HepG2 (cell line): ENCODE measurements around the gene OR1J1. TPM values are rescaled to one million over a fixed set of nuclear protein-coding genes. Genes with fewer than 3 reads are reported as not detected.
A peak's percentile ranks its signal among the peaks of the same experiment; 100 is the strongest.

Experiments used
- KLF16 ChIP-seq, 2 experiments: sonication (generic) in 1 of 2; formaldehyde crosslinking in 1 of 2; IDR thresholded peaks; 2 replicates each; pipeline versions ENCODE4 v1.6.1 to v1.8.0; 2016 to 2023; ENCODE audit warnings: missing genetic modification reagents in 2 of 2, missing compliant biosample characterization in 1 of 2
- MBD4 ChIP-seq: IDR thresholded peaks from 2 replicates; pipeline ENCODE4 v1.6.1; 2012; ENCODE audit warnings: low read length, inconsistent platforms, borderline replicate concordance
- PAF1 ChIP-seq: IDR thresholded peaks from 2 replicates; pipeline ENCODE4 v1.6.1; 2016; ENCODE audit warnings: missing genetic modification reagents, missing compliant biosample characterization
- TEAD3 ChIP-seq: optimal IDR thresholded peaks from 2 replicates; pipeline ENCODE3; 2016; ENCODE audit warnings: borderline replicate concordance
- TERF1 ChIP-seq: sonication (generic); formaldehyde crosslinking; IDR thresholded peaks from 2 replicates; pipeline ENCODE4 v1.8.0; 2022; ENCODE audit warnings: mild to moderate bottlenecking, missing genetic modification reagents, moderate library complexity
- WIZ ChIP-seq: sonication (generic); formaldehyde crosslinking; IDR thresholded peaks from 2 replicates; pipeline ENCODE4 v1.5.1; 2020; ENCODE audit warnings: mild to moderate bottlenecking, missing genetic modification reagents
- ZFP91 ChIP-seq: sonication (generic); formaldehyde crosslinking; IDR thresholded peaks from 2 replicates; pipeline ENCODE4 v1.9.0; 2022; ENCODE audit warnings: missing genetic modification reagents, mild to moderate bottlenecking, borderline replicate concordance
- ZNF337 ChIP-seq: sonication (generic); formaldehyde crosslinking; IDR thresholded peaks from 2 replicates; pipeline ENCODE4 v1.5.1; 2020; ENCODE audit warnings: missing genetic modification reagents, low read depth, mild to moderate bottlenecking, borderline replicate concordance
- ZNF367 ChIP-seq: sonication (generic); formaldehyde crosslinking; IDR thresholded peaks from 2 replicates; pipeline ENCODE4 v1.4.0; 2020; ENCODE audit warnings: missing genetic modification reagents, borderline replicate concordance
- ZNF496 ChIP-seq: sonication (generic); formaldehyde crosslinking; IDR thresholded peaks from 2 replicates; pipeline ENCODE4 v1.8.1; 2023; ENCODE audit warnings: mild to moderate bottlenecking, moderate library complexity, missing genetic modification reagents; ENCODE audit not compliant: insufficient replicate concordance
- polyA plus RNA-seq, 8 experiments: library from polyadenylated mRNA; depleted of rRNA in 3 of 8; stranded (reverse) in 7 of 8; unstranded in 1 of 8; fragments of >200 nt; fragmentation: Illumina TruSeq in 4 of 8; extraction: Trizol in 4 of 8; gene quantifications; 2 replicates each; pipeline versions ENCODE4 v1.2.1 to v1.2.3, GENCODE V29; 2011 to 2016; ENCODE audit warnings: low read depth in 4 of 8, missing spikeins in 1 of 8, mixed read lengths in 1 of 8; ENCODE audit not compliant: insufficient read depth in 1 of 8
- total RNA-seq, 5 experiments: library from RNA; depleted of rRNA; stranded (reverse); fragments of >200 nt; fragmentation: Illumina TruSeq; extraction: Trizol; gene quantifications; 2 replicates each; pipeline ENCODE4 v1.2.3, GENCODE V29; 2016; ENCODE audit warnings: low read depth in 1 of 5
- TF ChIP-seq, protein P1 (sequence below): sonication (generic); formaldehyde crosslinking; IDR thresholded peaks from 2 replicates; pipeline ENCODE4 v1.4.0; 2020; ENCODE audit warnings: missing genetic modification reagents, borderline replicate concordance
- TF ChIP-seq, protein P2 (sequence below): sonication (generic); formaldehyde crosslinking; IDR thresholded peaks from 2 replicates; pipeline ENCODE4 v1.4.0; 2020; ENCODE audit warnings: missing genetic modification reagents
- TF ChIP-seq, protein P3 (sequence below): sonication (generic); formaldehyde crosslinking; IDR thresholded peaks from 2 replicates; pipeline ENCODE4 v1.5.1; 2020; ENCODE audit warnings: mild to moderate bottlenecking, missing genetic modification reagents, moderate library complexity

Gene OR1J1
- total and polyA plus RNA-seq, 2 of the 13 experiments (the other 11 are each of a cell fraction or from before 2014, with no cell fraction given): not detected

GRCh38 chr9:122463828-122464632 is 13.7 kb downstream of the OR1J1 start (continued):
- TF ChIP-seq, protein P1, sequence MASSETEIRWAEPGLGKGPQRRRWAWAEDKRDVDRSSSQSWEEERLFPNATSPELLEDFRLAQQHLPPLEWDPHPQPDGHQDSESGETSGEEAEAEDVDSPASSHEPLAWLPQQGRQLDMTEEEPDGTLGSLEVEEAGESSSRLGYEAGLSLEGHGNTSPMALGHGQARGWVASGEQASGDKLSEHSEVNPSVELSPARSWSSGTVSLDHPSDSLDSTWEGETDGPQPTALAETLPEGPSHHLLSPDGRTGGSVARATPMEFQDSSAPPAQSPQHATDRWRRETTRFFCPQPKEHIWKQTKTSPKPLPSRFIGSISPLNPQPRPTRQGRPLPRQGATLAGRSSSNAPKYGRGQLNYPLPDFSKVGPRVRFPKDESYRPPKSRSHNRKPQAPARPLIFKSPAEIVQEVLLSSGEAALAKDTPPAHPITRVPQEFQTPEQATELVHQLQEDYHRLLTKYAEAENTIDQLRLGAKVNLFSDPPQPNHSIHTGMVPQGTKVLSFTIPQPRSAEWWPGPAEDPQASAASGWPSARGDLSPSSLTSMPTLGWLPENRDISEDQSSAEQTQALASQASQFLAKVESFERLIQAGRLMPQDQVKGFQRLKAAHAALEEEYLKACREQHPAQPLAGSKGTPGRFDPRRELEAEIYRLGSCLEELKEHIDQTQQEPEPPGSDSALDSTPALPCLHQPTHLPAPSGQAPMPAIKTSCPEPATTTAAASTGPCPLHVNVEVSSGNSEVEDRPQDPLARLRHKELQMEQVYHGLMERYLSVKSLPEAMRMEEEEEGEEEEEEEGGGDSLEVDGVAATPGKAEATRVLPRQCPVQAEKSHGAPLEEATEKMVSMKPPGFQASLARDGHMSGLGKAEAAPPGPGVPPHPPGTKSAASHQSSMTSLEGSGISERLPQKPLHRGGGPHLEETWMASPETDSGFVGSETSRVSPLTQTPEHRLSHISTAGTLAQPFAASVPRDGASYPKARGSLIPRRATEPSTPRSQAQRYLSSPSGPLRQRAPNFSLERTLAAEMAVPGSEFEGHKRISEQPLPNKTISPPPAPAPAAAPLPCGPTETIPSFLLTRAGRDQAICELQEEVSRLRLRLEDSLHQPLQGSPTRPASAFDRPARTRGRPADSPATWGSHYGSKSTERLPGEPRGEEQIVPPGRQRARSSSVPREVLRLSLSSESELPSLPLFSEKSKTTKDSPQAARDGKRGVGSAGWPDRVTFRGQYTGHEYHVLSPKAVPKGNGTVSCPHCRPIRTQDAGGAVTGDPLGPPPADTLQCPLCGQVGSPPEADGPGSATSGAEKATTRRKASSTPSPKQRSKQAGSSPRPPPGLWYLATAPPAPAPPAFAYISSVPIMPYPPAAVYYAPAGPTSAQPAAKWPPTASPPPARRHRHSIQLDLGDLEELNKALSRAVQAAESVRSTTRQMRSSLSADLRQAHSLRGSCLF (CRISPR knock-in tag): no peak
- TF ChIP-seq, protein P2, sequence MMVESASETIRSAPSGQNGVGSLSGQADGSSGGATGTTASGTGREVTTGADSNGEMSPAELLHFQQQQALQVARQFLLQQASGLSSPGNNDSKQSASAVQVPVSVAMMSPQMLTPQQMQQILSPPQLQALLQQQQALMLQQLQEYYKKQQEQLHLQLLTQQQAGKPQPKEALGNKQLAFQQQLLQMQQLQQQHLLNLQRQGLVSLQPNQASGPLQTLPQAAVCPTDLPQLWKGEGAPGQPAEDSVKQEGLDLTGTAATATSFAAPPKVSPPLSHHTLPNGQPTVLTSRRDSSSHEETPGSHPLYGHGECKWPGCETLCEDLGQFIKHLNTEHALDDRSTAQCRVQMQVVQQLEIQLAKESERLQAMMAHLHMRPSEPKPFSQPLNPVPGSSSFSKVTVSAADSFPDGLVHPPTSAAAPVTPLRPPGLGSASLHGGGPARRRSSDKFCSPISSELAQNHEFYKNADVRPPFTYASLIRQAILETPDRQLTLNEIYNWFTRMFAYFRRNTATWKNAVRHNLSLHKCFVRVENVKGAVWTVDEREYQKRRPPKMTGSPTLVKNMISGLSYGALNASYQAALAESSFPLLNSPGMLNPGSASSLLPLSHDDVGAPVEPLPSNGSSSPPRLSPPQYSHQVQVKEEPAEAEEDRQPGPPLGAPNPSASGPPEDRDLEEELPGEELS: peak; percentile 17; the same call in 1 of the 2 replicates
- TF ChIP-seq WIZ: peak; percentile 65; the same call in 1 of the 2 replicates
- TF ChIP-seq, protein P3, sequence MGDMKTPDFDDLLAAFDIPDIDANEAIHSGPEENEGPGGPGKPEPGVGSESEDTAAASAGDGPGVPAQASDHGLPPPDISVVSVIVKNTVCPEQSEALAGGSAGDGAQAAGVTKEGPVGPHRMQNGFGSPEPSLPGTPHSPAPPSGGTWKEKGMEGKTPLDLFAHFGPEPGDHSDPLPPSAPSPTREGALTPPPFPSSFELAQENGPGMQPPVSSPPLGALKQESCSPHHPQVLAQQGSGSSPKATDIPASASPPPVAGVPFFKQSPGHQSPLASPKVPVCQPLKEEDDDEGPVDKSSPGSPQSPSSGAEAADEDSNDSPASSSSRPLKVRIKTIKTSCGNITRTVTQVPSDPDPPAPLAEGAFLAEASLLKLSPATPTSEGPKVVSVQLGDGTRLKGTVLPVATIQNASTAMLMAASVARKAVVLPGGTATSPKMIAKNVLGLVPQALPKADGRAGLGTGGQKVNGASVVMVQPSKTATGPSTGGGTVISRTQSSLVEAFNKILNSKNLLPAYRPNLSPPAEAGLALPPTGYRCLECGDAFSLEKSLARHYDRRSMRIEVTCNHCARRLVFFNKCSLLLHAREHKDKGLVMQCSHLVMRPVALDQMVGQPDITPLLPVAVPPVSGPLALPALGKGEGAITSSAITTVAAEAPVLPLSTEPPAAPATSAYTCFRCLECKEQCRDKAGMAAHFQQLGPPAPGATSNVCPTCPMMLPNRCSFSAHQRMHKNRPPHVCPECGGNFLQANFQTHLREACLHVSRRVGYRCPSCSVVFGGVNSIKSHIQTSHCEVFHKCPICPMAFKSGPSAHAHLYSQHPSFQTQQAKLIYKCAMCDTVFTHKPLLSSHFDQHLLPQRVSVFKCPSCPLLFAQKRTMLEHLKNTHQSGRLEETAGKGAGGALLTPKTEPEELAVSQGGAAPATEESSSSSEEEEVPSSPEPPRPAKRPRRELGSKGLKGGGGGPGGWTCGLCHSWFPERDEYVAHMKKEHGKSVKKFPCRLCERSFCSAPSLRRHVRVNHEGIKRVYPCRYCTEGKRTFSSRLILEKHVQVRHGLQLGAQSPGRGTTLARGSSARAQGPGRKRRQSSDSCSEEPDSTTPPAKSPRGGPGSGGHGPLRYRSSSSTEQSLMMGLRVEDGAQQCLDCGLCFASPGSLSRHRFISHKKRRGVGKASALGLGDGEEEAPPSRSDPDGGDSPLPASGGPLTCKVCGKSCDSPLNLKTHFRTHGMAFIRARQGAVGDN (CRISPR knock-in tag): peak; percentile 48; the same call in 1 of the 2 replicates
- TF ChIP-seq ZFP91: peak; percentile 34; the same call in 1 of the 2 replicates
- no peak for TF ChIP-seq ZNF367 (CRISPR knock-in tag)
- TF ChIP-seq TEAD3 (CRISPR knock-in tag): no peak
- no peak for TF ChIP-seq ZNF337 (CRISPR knock-in tag)
- TF ChIP-seq PAF1: no peak
- no peak for TF ChIP-seq ZNF496 (CRISPR knock-in tag)
- TF ChIP-seq TERF1 (CRISPR knock-in tag): no peak
- TF ChIP-seq MBD4: no peak
- peak in 1 of 2 experiments; percentile 65; a peak in 2 of 4 replicates for TF ChIP-seq KLF16 (CRISPR knock-in tag; IDR thresholded peaks at IDR 0.05)
